Gastroesophageal sphincter (tissue), 4 donors: ENCODE data around the gene PLCG2. TPM values are rescaled to one million over a fixed set of nuclear protein-coding genes. Genes with fewer than 3 reads are reported as not detected.

Experiments
- ATAC-seq: fragments of 150-250 bp; one replicate; pipeline ENCODE4 v1.9.1; 2016; ENCODE audit warnings: mild to moderate bottlenecking, moderate library complexity
- H3K27ac ChIP-seq, 4 donors: fragments of 200-600 bp; sonication (generic) in 3 of 4; 1 replicate in 3 of 4; 2 replicates in 1 of 4; pipeline ENCODE4 v1.5.1; 2016 to 2019
- H3K27me3 ChIP-seq: fragments of 200-600 bp; sonication (generic); one replicate; pipeline ENCODE4 v1.5.1; 2019
- H3K36me3 ChIP-seq, 2 donors: fragments of 200-600 bp; sonication (generic); one replicate each; pipeline ENCODE4 v1.5.1; 2019; ENCODE audit warnings: control low read depth in 1 of 2
- H3K4me1 ChIP-seq, 3 donors: fragments of 200-600 bp; sonication (generic); 1 replicate in 2 of 3; 2 replicates in 1 of 3; pipeline ENCODE4 v1.5.1; 2016 to 2019; ENCODE audit warnings: control low read depth in 2 of 3
- H3K4me3 ChIP-seq, 2 donors: fragments of 200-600 bp; sonication (generic); one replicate each; pipeline ENCODE4 v1.5.1; 2019; ENCODE audit warnings: mild to moderate bottlenecking in 1 of 2, moderate library complexity in 1 of 2
- H3K9me3 ChIP-seq, 3 donors: fragments of 200-600 bp; sonication (generic); one replicate each; pipeline ENCODE4 v1.5.1; 2017 to 2019; ENCODE audit warnings: control low read depth in 2 of 3
- EP300 ChIP-seq: sonication (generic); formaldehyde crosslinking; IDR thresholded peaks from one replicate; pipeline ENCODE4 v1.6.1; 2017; ENCODE audit warnings: antibody characterized with exemption, mild to moderate bottlenecking
- POLR2A ChIP-seq, 2 donors: fragments of 450-650 bp; IDR thresholded peaks; one replicate each; pipeline ENCODE4 v1.6.1; 2017; ENCODE audit warnings: antibody characterized with exemption in 2 of 2, mild to moderate bottlenecking in 2 of 2, moderate library complexity in 1 of 2
- POLR2AphosphoS5 ChIP-seq: sonication (generic); formaldehyde crosslinking; IDR thresholded peaks from one replicate; pipeline ENCODE4 v1.6.1; 2017; ENCODE audit warnings: antibody characterized with exemption
- WGBS, 2 donors: methylation state at CpG; one replicate each; pipeline ENCODE4 v1.1.5; 2018; ENCODE audit warnings: low coverage in 1 of 2; 5-methylcytosine and 5-hydroxymethylcytosine counted together
- total RNA-seq, 4 donors: library from RNA; depleted of rRNA; stranded (reverse); fragments of >200 nt; gene quantifications; one replicate each; pipeline ENCODE4 v1.1.0, GENCODE V29; 2016
- TF ChIP-seq, protein P1 (sequence below), 4 experiments: fragments of 200-600 bp in 2 of 4; fragments of 450-650 bp in 2 of 4; sonication (generic) in 1 of 4; IDR thresholded peaks; one replicate each; pipeline ENCODE4 v1.5.1; 2017 to 2019; ENCODE audit warnings: antibody characterized with exemption in 4 of 4, mild to moderate bottlenecking in 2 of 4, moderate library complexity in 2 of 4

PLCG2 gene
- total RNA-seq, 4 donors from 2014 or later: 6.2 to 11.4 (median 8.1) TPM

- H3K4me3 ChIP-seq: no peak overlapping the region
- no peak for ATAC-seq
- H3K27ac ChIP-seq: no peak overlapping the region
- peaks cover 27% of the 10 kb centered on the region for H3K27me3 ChIP-seq
- peaks cover 0 to 18% (median 0%) of the 10 kb centered on the region in 3 donors for H3K4me1 ChIP-seq
- TF ChIP-seq POLR2A (IDR thresholded peaks at IDR 0.05) (no peak), POLR2AphosphoS5 (no peak), EP300 (no peak)
- TF ChIP-seq, protein P1, sequence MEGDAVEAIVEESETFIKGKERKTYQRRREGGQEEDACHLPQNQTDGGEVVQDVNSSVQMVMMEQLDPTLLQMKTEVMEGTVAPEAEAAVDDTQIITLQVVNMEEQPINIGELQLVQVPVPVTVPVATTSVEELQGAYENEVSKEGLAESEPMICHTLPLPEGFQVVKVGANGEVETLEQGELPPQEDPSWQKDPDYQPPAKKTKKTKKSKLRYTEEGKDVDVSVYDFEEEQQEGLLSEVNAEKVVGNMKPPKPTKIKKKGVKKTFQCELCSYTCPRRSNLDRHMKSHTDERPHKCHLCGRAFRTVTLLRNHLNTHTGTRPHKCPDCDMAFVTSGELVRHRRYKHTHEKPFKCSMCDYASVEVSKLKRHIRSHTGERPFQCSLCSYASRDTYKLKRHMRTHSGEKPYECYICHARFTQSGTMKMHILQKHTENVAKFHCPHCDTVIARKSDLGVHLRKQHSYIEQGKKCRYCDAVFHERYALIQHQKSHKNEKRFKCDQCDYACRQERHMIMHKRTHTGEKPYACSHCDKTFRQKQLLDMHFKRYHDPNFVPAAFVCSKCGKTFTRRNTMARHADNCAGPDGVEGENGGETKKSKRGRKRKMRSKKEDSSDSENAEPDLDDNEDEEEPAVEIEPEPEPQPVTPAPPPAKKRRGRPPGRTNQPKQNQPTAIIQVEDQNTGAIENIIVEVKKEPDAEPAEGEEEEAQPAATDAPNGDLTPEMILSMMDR (IDR thresholded peaks at IDR 0.05): no peak
- no peaks in the 10 kb centered on the region for H3K36me3 ChIP-seq
- no peaks in the 10 kb centered on the region for H3K9me3 ChIP-seq
These were observed 3.5 kb upstream of the PLCG2 start for GRCh38 chr16:81775570-81775969.

DNA sequence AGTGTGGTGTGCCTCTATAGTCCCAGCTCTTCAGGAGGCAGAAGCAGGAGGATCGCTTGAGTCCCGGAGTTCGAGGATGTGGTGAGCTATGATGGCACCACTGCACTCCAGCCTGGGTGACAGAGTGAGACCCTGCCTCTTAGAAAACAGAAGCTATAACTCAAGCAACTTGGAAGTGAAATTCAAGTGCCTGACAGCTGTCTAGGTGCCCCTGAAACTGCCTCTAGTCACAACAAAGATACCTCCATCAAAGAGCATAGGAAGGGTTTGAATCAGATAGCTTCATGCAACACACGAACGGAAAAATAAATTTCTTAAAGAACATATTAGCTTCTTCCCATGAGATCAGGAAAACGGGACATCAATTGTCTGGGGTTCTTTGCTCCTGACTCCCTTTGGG, 860 bp upstream of the PLCG2 start:
- WGBS, 2 donors: 78 to 81% methylated on average over 4 to 6 of the region's 6 CpGs
- Histone ChIP-seq H3K27me3 (peaks cover 51% of the 10 kb centered on the region), H3K36me3 (no peaks in the 10 kb centered on the region), H3K27ac (no peak overlapping the region), H3K9me3 (no peaks in the 10 kb centered on the region), H3K4me1 (peaks cover 0 to 18% (median 0%) of the 10 kb centered on the region in 3 donors), H3K4me3 (no peak overlapping the region)
- TF ChIP-seq POLR2A (IDR thresholded peaks at IDR 0.05) (no peak), POLR2AphosphoS5 (no peak), EP300 (no peak)
- TF ChIP-seq, protein P1 (IDR thresholded peaks at IDR 0.05): no peak
- no peak for ATAC-seq

GRCh38 chr16:81779536-81780320, 637 bp downstream of the PLCG2 start:
- ATAC-seq: no peak
- H3K36me3 ChIP-seq: no peaks in the 10 kb centered on the region
- 0 to 6% methylated on average over 7 to 19 of the region's 58 CpGs for WGBS, 2 donors
- H3K4me1 ChIP-seq: peaks cover 0 to 29% (median 0%) of the 10 kb centered on the region in 3 donors
- peak overlapping the region; percentile 45 to 66 for H3K4me3 ChIP-seq
- H3K9me3 ChIP-seq: no peaks in the 10 kb centered on the region
- H3K27ac ChIP-seq: peak overlapping the region in 3 of 4 donors; percentile 21 to 76 (median 60)
- H3K27me3 ChIP-seq: peaks cover 61% of the 10 kb centered on the region
- TF ChIP-seq POLR2A (IDR thresholded peaks at IDR 0.05) (no peak), EP300 (no peak), POLR2AphosphoS5 (no peak)
- TF ChIP-seq, protein P1 (IDR thresholded peaks at IDR 0.05): no peak

- no peak for ATAC-seq
- H3K4me1 ChIP-seq: peaks cover 0 to 29% (median 0%) of the 10 kb centered on the region in 3 donors
- H3K36me3 ChIP-seq: no peaks in the 10 kb centered on the region
- H3K27ac ChIP-seq: no peak overlapping the region
- no peak for TF ChIP-seq POLR2AphosphoS5
- TF ChIP-seq, protein P1 (IDR thresholded peaks at IDR 0.05): no peak
- no peak for TF ChIP-seq POLR2A (IDR thresholded peaks at IDR 0.05)
- no peak for TF ChIP-seq EP300
- H3K27me3 ChIP-seq: peaks cover 61% of the 10 kb centered on the region
- no peaks in the 10 kb centered on the region for H3K9me3 ChIP-seq
- WGBS, 2 donors: 80% methylated on average over 5 of the region's 8 CpGs; no CpG with 5 or more reads in 1 of the 2 donors
- H3K4me3 ChIP-seq: peak overlapping the region in 1 of 2 donors; percentile 66
These were observed 1.3 kb downstream of the PLCG2 start for GRCh38 chr16:81780350-81780749.

DNA sequence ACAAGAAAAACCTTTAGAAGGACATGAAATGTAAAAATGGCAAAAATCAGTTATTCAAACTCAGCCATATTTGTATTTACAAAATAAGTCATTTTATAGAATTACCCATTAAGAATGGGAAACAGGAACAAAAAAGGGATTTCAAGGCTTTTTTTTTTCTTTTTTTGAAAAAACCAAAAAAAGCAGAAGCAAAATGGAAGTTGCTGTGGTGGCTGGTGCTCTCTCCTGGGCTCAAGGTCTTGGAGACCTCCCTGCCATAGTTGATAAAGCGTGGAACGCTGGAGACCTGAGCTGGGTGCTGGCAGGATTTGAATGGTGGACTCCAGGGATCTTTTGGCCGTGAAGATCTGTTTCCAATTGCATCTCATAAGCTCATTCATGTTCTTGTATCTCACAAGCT, 3.1 kb downstream of the PLCG2 start:
- no peak for TF ChIP-seq POLR2A (IDR thresholded peaks at IDR 0.05)
- TF ChIP-seq EP300: no peak
- TF ChIP-seq, protein P1 (IDR thresholded peaks at IDR 0.05): no peak
- TF ChIP-seq POLR2AphosphoS5: no peak
- Histone ChIP-seq H3K27ac (no peak overlapping the region), H3K36me3 (no peaks in the 10 kb centered on the region), H3K4me3 (no peak overlapping the region), H3K27me3 (peaks cover 61% of the 10 kb centered on the region), H3K9me3 (no peaks in the 10 kb centered on the region), H3K4me1 (peaks cover 0 to 29% (median 0%) of the 10 kb centered on the region in 3 donors)
- no peak for ATAC-seq
- WGBS, 2 donors: 88 to 100% methylated on average over 3 of the region's 3 CpGs
